Esophagus muscularis mucosa (tissue), 4 donors: ENCODE measurements around the gene DISC1. TPM values are rescaled to one million over a fixed set of nuclear protein-coding genes. Genes with fewer than 3 reads are reported as not detected.

Experiments
- DNase-seq: peaks from one replicate; pipeline ENCODE4 v3.0.0-alpha.2; 2017; ENCODE audit errors: extremely low spot score
- H3K27ac ChIP-seq, 4 donors: fragments of 200-600 bp; sonication (generic); replicated peaks in 1 of 4; 1 replicate in 3 of 4; 2 replicates in 1 of 4; pipeline ENCODE4 v1.5.1; 2016 to 2019; ENCODE audit warnings: mild to moderate bottlenecking in 1 of 4
- H3K27me3 ChIP-seq, 4 donors: fragments of 200-600 bp; sonication (generic); one replicate each; pipeline versions ENCODE4 v1.5.1 to v1.6.0; 2016 to 2019
- H3K36me3 ChIP-seq, 4 donors: fragments of 200-600 bp; sonication (generic); one replicate each; pipeline ENCODE4 v1.5.1; 2016 to 2019
- H3K4me1 ChIP-seq, 4 donors: fragments of 200-600 bp; sonication (generic); one replicate each; pipeline ENCODE4 v1.5.1; 2016 to 2019
- H3K4me3 ChIP-seq, 4 donors: fragments of 200-600 bp; sonication (generic); 1 replicate in 2 of 4; 2 replicates in 2 of 4; pipeline ENCODE4 v1.5.1; 2016 to 2019; ENCODE audit warnings: mild to moderate bottlenecking in 4 of 4, moderate library complexity in 1 of 4
- H3K9me3 ChIP-seq, 4 donors: fragments of 200-600 bp; sonication (generic); 1 replicate in 3 of 4; 2 replicates in 1 of 4; pipeline ENCODE4 v1.5.1; 2016 to 2019
- EP300 ChIP-seq: sonication (generic); formaldehyde crosslinking; IDR thresholded peaks from one replicate; pipeline ENCODE4 v1.6.1; 2017; ENCODE audit warnings: antibody characterized with exemption
- POLR2A ChIP-seq: fragments of 450-650 bp; IDR thresholded peaks from one replicate; pipeline ENCODE4 v1.6.1; 2017; ENCODE audit warnings: antibody characterized with exemption, moderate library complexity, mild to moderate bottlenecking, low read depth
- POLR2AphosphoS5 ChIP-seq, 2 donors: sonication (generic); formaldehyde crosslinking; IDR thresholded peaks; one replicate each; pipeline ENCODE4 v1.6.1; 2017; ENCODE audit warnings: antibody characterized with exemption in 2 of 2
- WGBS: methylation state at CpG from one replicate; pipeline ENCODE4 v1.1.5; 2018; 5-methylcytosine and 5-hydroxymethylcytosine counted together
- intact Hi-C: fragments of 100-400 bp; cut with DNase I; formaldehyde crosslinking; loops from one replicate; pipeline ENCODE4 v1.15.1; 2023
- total RNA-seq, 4 donors: library from RNA; depleted of rRNA; stranded (reverse); fragments of >200 nt; gene quantifications; one replicate each; pipeline versions ENCODE4 v1.1.0 to v1.2.1, GENCODE V29; 2016
- TF ChIP-seq, protein P1 (sequence below), 3 experiments: fragments of 200-600 bp in 2 of 3; fragments of 450-650 bp in 1 of 3; sonication (generic) in 2 of 3; IDR thresholded peaks; one replicate each; pipeline ENCODE4 v1.5.1; 2017 to 2019; ENCODE audit warnings: antibody characterized with exemption in 3 of 3, mild to moderate bottlenecking in 2 of 3, moderate library complexity in 1 of 3

Gene DISC1
- total RNA-seq, 4 donors from 2014 or later = 5.3 to 6.6 (median 6.2) TPM

DNA sequence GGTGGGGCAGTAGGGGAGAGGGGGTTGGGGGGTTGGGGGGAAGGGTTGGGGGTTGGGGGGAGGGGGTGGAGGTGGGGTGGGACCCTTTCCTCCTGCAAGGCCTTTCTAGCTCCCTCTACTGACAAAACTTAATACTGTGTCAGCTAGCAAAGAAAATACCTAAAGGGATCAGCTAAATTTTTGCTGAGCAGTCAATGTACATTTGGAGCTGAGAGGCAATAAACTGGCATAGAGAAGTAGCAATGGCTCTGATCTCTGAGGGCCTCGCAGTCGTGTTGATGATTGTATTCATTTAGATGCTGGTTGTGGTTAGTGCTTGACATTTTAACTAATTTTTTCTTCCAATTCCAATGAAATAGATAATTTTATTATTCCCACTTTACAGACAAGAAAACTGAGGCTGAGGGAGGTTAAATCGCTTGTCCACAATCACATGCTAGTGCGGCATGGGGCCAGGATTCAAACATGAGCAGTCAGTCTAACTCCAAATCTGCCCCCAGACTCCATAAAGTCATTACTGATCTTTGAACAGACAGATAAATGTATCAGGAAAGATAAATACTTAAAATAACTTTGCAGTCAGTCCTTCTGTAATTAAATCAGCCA is 357.1 kb downstream of the DISC1 start:
- Histone ChIP-seq H3K9me3 (no peaks in the 10 kb centered on the region), H3K4me1 (no peaks in the 10 kb centered on the region), H3K27ac (no peak overlapping the region), H3K4me3 (no peak overlapping the region), H3K36me3 (no peaks in the 10 kb centered on the region), H3K27me3 (no peaks in the 10 kb centered on the region)
- TF ChIP-seq, protein P1, sequence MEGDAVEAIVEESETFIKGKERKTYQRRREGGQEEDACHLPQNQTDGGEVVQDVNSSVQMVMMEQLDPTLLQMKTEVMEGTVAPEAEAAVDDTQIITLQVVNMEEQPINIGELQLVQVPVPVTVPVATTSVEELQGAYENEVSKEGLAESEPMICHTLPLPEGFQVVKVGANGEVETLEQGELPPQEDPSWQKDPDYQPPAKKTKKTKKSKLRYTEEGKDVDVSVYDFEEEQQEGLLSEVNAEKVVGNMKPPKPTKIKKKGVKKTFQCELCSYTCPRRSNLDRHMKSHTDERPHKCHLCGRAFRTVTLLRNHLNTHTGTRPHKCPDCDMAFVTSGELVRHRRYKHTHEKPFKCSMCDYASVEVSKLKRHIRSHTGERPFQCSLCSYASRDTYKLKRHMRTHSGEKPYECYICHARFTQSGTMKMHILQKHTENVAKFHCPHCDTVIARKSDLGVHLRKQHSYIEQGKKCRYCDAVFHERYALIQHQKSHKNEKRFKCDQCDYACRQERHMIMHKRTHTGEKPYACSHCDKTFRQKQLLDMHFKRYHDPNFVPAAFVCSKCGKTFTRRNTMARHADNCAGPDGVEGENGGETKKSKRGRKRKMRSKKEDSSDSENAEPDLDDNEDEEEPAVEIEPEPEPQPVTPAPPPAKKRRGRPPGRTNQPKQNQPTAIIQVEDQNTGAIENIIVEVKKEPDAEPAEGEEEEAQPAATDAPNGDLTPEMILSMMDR (IDR thresholded peaks at IDR 0.05) = no peak
- TF ChIP-seq POLR2AphosphoS5 (IDR thresholded peaks at IDR 0.05) (no peak), EP300 (no peak), POLR2A (no peak)
- WGBS = 99% methylated on average over 4 of the region's 4 CpGs
- intact Hi-C loops = no loop called here
- DNase-seq = no peak

DNA sequence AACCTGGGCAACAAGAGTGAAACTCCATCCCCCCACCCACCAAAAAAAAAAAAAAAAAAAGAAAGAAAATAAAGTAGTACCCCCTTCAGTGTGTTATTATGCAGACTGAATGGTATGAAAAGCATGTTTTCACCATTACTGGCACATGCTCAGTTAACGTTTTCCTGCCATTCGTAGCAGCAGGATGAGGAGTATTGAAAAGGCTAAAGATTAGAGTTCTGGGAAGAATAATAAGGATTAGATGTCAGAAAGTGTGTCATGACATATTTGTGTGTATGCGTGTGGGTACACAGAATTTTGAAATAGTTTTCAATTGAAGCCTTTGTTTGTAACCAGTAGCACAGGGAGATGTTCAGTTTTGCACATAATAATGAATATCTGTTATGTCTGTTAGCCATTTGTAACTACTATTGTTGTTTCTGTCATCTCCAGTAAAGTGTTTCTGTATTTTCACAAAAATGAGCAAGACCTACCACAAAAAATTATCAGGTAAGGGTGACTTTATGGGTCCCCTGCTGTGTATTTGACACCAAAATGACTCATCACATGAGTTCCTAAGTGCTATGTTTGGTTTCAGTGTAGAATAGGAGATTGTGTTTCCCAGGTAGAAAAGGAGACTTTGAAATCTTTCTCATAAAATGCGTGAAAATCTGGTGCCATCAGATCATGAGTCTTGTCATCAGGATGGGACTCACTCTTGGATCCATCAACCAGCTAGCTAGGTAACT is 358.9 kb downstream of the DISC1 start:
- TF ChIP-seq POLR2A = no peak
- no peak for TF ChIP-seq POLR2AphosphoS5 (IDR thresholded peaks at IDR 0.05)
- TF ChIP-seq, protein P1 (IDR thresholded peaks at IDR 0.05) = no peak
- TF ChIP-seq EP300 = no peak
- H3K4me3 ChIP-seq = no peak overlapping the region
- no peaks in the 10 kb centered on the region for H3K36me3 ChIP-seq
- no peaks in the 10 kb centered on the region for H3K9me3 ChIP-seq
- H3K27ac ChIP-seq = peak overlapping the region in 2 of 4 donors; percentile 37 to 57
- DNase-seq = no peak
- intact Hi-C loops = no loop called here
- no peaks in the 10 kb centered on the region for H3K27me3 ChIP-seq
- 80% methylated on average over 4 of the region's 4 CpGs for WGBS
- peaks cover 0 to 8% (median 7%) of the 10 kb centered on the region in 4 donors for H3K4me1 ChIP-seq

DNA sequence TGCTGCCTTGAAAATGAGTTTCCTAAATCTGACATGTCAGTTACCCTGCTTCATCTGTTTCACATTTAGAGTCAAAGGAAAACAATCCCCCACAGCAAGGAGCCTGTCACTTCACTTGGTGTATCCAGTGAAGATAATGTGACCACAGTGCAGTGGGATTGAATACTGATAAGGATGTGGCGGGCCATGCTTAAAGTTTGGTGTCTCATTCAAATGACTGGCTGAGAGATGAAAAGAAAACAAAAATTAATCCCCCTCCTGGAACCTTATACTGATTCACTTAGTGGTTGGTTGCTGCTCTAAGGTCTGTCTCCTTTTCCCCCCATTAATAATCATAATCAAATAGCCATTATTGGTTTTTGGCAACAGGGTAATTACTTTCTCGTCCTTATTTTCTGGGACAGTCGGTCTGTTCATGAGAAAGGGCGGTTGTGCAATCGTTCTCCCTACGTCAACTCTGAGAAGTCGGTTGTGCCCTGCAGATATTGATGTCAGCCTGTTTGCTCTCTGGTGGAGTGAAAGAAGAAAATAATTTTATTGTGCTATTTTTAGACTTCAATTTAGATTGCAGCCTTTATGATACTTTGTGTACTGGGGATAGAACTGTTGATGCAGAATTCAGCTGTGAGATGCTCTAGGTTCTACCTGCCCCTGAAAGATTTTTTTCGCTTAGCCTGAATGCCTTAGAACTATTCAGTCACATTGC is 360.2 kb downstream of the DISC1 start:
- H3K27ac ChIP-seq = peak overlapping the region in 2 of 4 donors; percentile 21 to 57
- 87% methylated on average over 8 of the region's 8 CpGs for WGBS
- H3K4me3 ChIP-seq = no peak overlapping the region
- no peak for DNase-seq
- peaks cover 0 to 14% (median 9%) of the 10 kb centered on the region in 4 donors for H3K4me1 ChIP-seq
- intact Hi-C loops = no loop called here
- H3K9me3 ChIP-seq = no peaks in the 10 kb centered on the region
- H3K27me3 ChIP-seq = no peaks in the 10 kb centered on the region
- no peaks in the 10 kb centered on the region for H3K36me3 ChIP-seq
- TF ChIP-seq EP300 = no peak
- TF ChIP-seq, protein P1 (IDR thresholded peaks at IDR 0.05) = no peak
- no peak for TF ChIP-seq POLR2A
- TF ChIP-seq POLR2AphosphoS5 (IDR thresholded peaks at IDR 0.05) = no peak

DNA sequence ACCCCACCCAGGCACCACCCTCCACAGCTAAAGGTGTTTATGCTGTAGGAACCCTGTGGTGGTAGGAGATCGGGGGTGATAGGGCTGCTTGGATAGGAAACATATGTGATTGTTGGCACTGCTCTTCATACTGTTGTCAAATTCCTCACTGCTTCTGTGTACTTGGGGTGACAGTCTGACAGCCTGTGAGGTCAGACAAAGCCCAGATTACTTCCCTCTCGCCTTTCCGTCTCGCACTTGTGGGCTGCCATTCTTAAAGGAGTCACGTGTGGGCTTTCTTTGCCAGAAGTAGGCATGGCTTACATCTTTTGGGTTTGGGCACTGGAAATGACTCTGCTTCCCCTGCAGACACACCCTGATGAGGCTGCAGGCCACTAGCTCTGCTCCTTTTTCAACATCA is 363.8 kb downstream of the DISC1 start:
- Histone ChIP-seq H3K9me3 (no peaks in the 10 kb centered on the region), H3K27ac (peak overlapping the region in 3 of 4 donors; percentile 6 to 39 (median 35)), H3K27me3 (no peaks in the 10 kb centered on the region), H3K4me1 (peaks cover 0 to 14% (median 9%) of the 10 kb centered on the region in 4 donors), H3K4me3 (no peak overlapping the region), H3K36me3 (no peaks in the 10 kb centered on the region)
- TF ChIP-seq EP300 (no peak), POLR2AphosphoS5 (IDR thresholded peaks at IDR 0.05) (peak in 1 of 2 donors; percentile 59)
- intact Hi-C loops = no loop called here
- WGBS = 56% methylated on average over 5 of the region's 5 CpGs
- DNase-seq = no peak

DNA sequence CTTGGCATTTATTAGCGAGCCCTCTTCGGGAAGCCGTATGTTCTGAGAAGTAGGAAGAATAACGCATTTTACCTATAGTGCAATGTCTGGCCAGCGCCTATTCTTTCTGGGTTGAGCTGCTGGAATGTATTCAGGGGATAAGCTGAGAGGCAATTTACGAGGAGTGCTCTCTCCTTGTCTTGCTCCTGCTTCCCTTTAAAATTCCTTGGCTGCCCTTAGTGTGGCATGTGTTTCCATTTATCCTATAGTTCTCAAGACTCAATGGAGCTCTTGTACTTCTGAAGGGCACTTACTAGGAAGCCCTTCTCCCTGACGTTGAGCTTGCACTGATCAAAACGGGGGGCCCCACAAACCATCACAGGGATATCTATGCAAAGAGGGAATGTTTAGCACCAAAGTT is 364.6 kb downstream of the DISC1 start:
- TF ChIP-seq POLR2AphosphoS5 (IDR thresholded peaks at IDR 0.05) (no peak), POLR2A (no peak), EP300 (no peak)
- TF ChIP-seq, protein P1 (IDR thresholded peaks at IDR 0.05) = no peak
- Histone ChIP-seq H3K4me1 (peaks cover 0 to 14% (median 9%) of the 10 kb centered on the region in 4 donors), H3K27me3 (no peaks in the 10 kb centered on the region), H3K4me3 (no peak overlapping the region), H3K9me3 (no peaks in the 10 kb centered on the region), H3K36me3 (no peaks in the 10 kb centered on the region), H3K27ac (peak overlapping the region in 1 of 4 donors; percentile 39)
- intact Hi-C loops = no loop called here
- 85% methylated on average over 8 of the region's 8 CpGs for WGBS
- no peak for DNase-seq
